GM19025 (cell line): Measurements from ENCODE around the gene FRAT2.

ENCODE experiments used
- ATAC-seq: cut with Tn5 transposase; IDR thresholded peaks from one replicate; pipeline ENCODE4 v1.9.1; 2021; ENCODE audit warnings: mild to moderate bottlenecking, low read depth, moderate library complexity; ENCODE audit not compliant: unreplicated experiment

FRAT2 gene

DNA sequence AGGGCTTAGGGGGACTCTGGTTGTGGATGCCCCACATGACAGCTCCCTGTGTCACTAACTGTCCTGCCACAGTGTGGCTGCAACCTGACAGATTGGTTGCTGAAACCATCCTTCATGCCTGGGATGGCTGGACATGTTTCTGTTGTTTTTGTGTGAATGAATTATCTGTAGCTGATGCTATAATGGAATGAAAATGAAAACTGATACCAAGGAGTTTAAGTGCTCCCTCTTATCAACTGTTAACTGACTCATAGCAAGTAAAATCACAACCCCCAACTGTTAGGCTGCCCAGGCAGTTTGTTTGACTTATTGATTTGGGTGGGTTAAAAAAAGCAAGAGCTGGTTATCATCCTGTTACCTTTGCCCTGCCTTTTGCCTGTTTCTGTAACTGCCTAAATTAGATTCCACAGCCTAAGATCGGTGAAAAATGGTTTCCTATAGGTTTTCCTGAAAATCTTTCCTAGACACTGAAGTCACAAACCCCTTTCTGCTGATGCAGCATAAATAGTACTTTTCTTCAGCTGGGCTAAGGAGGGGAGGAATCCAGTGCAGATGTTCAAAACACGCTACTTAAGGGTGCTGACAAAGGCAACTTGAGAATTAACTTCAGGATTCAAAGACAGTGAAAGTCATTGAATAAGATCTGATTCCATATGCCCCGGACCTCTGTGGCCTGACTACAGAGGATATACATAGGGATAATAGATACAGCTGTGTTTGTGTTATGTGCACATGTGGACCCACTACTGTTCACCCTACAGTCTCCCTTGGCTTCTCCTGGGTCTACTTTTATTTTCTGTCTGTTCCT lies 5.7 kb downstream of the FRAT2 start:
- ATAC-seq: no peak

DNA sequence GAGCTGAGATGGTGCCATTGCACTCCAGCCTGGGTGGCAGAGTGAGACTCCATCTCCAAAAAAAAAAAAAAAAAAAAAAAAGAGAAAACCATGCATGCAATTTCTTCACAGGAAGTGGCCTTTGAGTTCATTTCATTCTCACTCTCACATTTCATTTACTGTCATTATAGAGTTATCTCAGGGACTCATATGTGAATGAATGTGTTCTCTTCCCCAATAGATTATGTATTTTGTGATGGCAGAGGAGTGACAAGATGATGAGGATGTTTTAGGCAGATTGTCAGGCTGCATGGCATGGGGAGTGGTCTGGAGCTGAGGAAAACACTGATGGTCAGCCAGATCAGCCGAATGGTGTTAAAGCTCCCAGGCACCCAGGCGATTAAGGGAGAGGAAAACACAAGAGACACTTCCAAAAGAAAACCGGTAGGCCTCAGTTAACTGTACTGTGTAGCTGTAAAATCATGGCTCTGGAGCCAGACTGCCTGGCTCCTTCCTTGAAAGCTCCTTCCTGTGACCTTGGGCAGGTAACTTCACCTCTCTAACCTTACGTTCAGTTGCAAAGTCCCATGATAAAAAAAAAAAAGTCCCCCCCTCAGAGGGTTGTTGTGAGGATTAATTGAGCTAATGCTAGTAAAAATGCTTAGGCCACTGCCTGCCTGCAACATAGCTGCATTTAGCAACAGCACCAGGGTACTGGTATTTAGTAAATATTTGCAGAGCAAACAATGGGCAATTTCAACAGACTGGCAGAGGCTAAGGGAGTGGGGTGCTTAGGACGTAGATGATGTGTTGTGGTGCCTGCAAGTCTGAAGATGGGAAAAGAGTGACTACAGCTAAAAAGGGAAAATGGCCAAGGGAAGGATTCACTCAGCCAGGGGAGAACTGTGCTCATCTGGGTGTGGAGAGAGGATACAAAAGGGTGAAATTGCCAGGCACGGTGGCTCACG lies 6.9 kb downstream of the FRAT2 start:
- no peak for ATAC-seq

DNA sequence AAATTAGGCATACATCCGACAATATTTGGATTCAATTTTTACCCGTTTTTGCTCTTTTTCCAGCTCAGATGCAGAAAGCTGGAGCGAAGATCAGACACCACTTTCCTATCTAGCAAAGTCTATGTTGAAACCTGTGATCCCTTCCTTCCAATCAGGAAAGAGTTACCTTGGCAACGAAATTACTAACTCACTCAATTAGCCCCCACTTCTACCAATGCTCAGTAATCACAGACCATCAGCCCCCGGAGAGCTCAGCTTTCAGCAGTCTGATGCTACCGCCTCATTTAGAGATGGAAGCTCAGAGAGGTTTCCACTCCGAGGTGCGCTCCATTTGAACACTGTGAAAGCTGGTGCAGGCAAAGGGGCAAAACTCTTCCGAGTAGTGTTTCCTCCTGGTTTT lies 8.8 kb downstream of the FRAT2 start:
- ATAC-seq: no peak

DNA sequence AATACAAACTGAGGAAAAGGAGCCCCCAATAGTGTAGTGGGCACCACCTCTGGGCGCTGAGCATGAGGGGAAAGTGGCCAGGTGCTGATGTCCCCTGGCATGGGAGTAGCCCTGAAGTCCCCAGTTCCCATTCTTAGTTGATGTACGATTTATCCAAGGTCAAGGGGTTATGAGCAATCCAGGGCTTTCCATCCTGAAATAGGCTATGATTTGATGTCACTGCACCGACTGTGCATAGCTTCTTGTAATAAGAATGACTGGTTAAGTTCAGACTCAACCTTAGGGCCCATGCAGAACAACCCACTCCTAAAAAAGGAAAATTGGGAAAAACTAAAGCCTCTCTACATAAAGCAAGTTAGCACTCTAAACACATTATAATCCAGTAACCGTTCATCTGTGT lies 11.0 kb downstream of the FRAT2 start:
- no peak for ATAC-seq

DNA sequence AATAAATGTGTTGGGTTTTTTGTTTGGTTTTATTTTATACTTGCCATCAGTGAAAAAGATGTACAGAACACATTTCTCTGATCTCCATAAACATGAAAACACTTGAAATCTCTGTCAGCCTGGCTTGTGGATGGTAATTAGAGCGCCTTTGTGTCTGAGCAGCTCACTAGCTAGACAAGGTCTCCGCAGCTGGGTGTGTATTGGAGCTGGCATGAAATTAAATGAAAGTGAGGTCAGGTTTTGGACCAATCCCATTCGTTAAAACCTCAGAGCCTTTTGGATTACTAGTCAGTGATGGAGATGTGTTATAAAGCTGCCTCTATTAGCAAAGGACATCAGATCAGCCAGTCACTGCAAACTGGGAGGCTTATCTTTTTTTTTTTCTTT lies 12.7 kb downstream of the FRAT2 start:
- ATAC-seq: no peak

DNA sequence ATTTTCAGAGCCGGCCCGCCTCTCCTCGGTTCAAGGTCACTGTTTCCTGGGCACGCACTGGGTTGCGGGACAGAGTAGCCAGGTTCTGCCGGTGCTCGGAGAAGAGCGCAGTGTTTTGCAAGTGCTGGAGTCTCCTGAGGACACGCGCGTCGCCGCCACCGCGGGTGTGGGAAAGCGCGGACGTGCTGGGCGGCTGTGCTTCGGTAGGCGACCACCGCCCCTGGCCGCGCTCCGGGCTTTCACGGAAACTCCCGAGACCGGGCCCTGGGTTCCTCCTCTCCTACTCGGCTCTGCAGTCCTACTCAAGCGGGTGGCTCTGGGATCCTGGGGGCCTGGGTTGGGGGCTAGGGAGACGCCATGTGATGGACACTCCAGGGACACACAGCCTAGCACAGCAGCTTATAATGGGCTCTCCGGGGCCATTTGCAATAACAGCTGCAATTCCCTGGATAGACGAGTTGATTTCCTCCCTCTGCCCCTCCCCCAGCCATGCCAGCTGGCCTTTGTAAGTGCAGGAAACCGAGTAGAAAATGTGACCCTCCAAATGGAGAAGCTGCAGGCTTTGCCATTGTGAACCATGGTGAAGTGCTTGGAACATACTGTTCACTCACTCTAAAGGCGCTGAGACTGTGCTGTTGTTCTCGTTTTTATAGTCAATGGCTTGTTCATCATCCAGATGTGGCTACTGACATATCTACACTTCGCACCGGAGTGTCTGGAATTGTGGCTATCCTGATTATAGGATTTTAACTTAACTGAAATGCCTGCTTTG lies 13.3 kb downstream of the FRAT2 start:
- ATAC-seq: no peak

DNA sequence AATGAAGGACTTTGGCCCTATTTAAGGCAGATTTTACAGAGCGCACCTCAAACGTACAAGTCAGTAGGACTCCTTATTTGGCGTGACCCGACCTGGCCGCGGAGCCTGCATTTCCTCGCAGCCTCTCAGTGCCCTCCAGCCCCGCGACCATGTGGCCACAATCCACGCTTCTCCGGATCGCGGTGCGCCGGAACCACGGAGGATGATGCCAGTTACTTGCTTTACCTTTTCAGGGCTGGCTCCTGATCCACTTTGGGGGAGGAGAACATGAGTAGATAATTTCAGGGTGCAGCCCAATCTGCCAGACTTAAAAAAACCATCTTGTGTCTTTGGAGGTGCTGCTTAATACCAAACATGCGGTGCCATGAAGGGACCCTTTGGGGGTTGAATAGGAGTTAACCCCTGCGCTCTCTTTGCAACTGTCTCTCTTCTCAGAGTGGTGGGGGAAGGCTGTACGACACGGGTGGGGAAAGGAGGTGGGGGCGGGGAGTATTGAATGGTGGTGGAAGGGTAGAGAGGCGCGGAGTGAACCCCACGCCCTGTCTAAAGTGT lies 14.0 kb downstream of the FRAT2 start:
- no peak for ATAC-seq

DNA sequence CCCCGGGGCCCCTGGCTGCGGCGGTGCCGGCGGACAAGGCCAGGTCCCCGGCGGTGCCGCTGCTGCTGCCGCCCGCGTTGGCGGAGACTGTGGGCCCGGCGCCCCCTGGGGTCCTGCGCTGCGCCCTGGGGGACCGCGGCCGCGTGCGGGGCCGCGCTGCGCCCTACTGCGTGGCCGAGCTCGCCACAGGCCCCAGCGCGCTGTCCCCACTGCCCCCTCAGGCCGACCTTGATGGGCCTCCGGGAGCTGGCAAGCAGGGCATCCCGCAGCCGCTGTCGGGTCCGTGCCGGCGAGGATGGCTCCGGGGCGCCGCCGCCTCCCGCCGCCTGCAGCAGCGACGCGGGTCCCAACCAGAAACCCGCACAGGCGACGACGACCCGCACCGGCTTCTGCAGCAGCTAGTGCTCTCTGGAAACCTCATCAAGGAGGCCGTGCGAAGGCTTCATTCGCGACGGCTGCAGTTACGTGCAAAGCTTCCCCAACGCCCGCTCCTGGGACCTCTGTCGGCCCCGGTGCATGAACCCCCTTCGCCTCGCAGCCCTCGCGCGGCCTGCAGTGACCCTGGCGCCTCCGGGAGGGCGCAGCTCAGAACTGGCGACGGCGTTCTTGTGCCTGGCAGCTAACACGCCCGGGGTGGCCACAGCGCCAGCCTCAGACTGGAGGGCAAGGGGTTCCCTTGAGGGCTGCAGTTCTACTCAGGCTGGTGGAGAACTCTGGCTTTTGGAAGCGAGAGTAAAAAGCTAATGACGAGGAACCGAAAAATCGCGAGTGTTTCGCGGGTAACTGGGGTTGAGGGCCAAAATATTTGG lies 14.7 kb downstream of the FRAT2 start:
- ATAC-seq: peak; percentile 26

DNA sequence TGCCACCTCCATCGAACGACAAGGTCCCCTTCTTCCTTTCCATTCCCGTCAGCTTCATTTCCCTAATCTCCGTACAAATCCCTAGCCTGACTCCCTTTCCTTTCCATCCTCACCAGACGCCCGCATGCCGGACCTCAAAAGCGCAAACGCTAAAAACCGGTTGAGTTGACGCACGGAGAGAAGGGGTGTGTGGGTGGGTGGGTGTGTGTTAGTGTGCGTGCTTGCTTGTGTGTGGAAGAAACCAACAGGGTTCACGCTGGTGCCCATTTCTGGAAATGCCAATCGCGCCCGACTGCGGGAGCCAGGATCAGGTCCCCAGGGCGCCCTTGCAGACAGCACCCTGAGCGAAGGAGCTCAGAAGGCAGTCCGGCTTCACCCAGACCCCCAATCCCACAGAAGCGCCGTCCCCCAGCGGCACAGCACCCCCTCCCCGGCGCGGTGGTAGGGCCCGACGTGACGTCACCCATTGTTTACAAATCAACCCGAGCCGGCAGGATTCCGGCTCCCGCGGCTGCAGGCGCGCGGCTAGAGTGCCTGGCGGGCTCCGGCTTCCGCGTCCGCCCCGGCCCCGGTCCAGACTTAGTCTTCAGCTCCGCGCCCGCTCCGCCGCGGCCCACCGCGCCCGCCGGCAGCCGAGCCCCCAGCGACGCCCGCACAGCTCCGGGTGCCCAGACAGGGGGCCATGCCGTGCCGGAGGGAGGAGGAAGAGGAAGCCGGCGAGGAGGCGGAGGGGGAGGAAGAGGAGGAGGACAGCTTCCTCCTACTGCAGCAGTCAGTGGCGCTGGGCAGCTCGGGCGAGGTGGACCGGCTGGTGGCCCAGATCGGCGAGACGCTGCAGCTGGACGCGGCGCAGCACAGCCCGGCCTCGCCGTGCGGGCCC lies 15.5 kb downstream of the FRAT2 start, which contains the start of gene FRAT1:
FRAT1 (plus strand) TSS at position 500 of the 880 bp plus-strand sequence; CDS start at position 683, 183 bp downstream.
- ATAC-seq: peak; percentile 79

DNA sequence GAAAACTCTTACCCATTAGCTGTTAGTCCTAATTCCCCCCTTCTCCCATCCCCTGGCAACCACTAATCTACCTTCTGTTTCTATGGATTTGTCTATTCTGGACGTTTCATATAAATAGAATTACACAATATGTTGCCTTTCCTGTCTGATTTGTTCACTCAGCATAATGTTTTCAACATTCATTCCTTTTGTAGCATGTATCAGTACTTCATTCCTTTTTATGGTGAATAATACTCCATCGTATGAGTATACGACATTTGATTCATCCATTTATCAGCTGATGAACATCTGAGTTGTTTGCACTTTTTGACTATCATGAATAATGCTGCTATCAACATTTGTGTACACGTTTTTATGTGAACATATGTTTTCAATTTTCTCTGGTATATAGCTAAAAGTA lies 19.9 kb downstream of the FRAT2 start:
- ATAC-seq: no peak

DNA sequence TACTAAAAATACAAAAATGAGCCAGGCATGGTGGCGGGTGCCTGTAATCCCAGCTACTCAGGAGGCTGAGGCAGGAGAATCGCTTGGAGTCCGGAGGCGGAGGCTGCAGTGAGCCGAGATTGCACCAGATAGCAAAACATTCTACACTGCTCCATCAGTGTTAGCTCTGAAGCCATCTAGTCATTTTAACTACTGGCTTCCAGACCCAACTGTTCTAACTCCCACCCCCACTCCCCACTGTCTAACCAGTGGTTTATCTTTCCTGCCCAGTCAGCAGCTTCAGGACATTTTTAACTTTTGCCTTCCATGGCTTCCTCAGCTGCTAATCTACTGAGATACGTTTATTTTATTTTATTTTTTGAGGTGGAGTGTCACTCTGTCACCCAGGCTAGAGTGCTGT lies 21.6 kb downstream of the FRAT2 start:
- no peak for ATAC-seq

DNA sequence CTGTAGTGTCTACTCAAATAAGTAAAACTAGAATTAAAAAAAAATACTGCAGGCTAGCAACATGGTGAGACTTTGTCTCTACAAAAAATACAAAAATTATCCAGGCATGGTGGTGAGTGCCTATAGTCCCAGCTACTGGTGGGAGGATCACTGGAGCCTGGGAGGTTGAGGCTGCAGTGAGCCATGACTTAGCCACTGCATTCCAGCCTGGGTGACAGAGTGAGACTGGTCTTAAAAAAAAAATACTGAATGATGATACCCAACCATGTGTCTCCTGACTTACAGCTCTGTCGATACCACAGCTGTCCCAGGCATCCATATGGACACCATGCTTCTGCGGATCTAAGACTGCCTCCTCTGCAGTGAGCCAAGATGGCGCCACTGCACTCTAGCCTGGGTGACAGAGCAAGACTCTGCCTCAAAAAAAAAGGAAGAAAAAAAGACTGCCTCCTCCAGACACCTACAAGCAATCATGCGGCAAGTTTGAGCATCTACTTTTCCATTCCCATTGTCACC lies 23.4 kb downstream of the FRAT2 start:
- ATAC-seq: no peak

DNA sequence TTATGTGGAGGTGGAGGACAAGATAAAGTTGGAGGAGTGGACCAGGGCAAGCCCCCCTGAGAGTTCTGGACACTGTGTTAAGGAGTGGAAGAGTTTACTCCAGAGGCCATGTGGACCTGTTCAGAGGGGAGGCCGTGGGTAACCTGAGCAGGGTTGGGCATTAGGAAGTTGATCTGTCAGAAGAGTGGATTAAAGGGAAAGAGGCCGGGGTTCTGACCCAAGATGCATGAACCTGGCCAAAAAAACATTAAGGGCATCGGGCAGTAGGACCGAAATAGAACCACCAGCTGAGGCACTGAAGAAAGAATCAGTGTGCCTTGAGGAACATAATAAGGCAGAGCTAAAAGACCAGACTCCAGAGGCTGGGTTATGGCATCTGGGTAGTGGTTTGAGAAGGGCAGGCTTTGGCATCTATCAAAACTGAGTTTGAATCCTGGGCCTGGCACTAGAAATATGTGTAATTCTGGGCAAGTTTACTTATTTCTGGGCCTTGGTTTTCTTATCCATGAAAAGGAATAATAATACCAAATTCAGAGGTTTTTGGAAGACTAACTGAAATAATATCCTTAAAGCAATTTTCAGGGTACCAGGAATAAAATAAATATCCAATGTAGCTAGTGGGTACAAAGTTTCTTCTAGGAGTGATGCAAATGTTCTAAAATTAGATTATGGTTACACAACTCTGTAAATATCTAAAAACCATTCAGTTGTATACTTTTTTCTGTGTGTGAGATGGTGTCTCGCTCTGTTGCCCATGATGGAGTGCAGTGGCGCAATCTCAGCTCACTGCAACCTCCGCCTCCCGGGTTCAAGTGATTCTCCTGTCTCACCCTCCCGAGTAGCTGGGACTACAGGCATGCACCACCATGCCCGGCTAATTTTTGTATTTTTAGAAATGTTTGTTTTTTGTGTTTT lies 26.4 kb downstream of the FRAT2 start:
- ATAC-seq: no peak

DNA sequence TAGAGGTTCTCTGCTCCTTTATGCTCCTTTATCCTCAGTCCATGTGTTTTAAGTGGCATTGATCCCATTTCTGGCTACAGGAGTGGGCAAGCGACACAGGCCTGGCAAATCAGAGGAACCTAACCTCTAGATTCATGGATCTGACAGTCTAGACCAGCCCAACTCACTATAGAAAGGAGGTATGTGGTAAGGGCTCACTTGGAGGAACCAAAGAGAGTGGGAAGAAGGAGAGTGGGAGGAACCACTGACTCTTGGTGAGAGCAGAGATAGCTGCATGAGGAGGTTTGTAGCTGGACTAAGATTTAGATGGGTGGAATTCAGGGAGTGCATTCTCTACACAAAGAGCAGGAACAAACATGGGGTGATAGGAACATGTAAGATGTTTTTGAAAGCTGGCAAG lies 27.1 kb downstream of the FRAT2 start:
- ATAC-seq: no peak

DNA sequence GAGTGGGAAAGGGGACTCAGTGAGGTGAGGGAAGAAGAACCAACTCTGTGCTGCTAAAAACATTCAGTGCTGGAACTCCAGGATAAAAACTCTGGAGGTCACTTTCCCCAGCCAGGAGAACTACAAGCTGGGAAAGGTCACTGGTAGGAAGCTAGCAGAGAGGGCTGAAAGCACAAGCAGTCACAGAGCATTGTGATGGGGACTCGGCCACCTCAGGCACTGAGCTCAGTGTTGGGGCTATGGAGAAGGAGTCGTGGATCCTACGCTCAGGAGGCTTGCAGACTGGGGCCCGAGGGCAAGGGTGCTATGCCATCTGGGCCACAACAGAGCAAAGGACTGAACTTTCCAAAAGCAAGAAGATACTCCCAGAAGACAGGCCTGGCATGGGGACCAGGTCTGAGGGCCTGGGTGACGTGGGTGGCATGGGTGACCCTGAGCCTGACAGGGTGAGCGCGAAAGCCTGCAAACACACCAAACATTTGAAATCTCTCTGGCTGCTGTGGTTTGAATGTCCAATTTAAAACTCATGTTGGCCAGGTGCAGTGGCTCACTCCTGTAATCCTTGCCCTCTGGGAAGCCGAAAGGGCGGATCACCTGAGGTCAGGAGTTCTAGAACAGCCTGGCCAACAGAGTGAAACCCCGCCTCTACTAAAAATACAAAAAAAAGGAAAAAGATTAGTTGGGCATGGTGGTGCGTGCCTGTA lies 32.3 kb downstream of the FRAT2 start:
- ATAC-seq: no peak

DNA sequence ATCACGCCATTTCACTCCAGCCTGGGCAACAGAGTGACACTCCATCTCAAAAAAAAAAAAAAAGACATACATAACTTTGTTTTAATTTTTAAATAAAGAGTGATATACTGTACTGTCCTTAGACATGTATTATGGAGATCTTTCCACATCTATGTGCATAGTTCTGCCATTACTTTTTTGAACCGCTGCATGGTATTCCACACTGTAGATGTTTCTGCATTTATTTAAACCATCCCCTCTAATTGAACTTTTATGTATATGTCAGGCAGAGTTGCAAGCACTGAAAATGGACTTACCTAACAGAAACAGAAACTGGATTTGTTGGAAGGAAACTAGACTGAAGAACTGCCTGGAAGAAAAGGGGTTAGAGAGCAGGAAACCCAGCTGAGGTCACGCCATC lies 33.5 kb downstream of the FRAT2 start:
- no peak for ATAC-seq

DNA sequence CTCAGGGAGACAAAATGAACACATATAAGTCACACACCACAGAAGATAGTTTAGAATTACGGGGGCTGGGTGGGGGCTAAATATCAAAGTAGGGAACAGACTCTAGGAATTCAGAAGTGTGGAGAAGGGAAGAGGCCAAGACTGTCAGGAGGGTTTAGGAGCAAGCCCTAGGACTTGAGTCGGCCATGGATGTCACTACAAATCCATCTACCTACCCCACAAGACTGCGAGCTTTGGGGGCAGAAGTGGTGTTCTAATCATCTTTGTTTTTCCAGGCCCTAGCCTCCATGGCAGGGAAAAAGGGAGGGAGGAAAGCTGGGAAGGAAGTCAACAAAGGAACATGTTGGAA lies 36.3 kb downstream of the FRAT2 start:
- ATAC-seq: no peak
